IPS-20b (cell line): ENCODE data around the gene ARHGAP40.

ENCODE experiments used
- H3K27ac ChIP-seq: one replicate; pipeline ENCODE4 v1.5.1; 2013; ENCODE audit warnings: low read length
- H3K27me3 ChIP-seq: 2 replicates; pipeline ENCODE4 v1.6.1; 2013; ENCODE audit warnings: mild to moderate bottlenecking, low read length, inconsistent platforms; ENCODE audit not compliant: insufficient read depth
- H3K36me3 ChIP-seq: 2 replicates; pipeline ENCODE4 v1.6.1; 2013; ENCODE audit warnings: low read depth, mild to moderate bottlenecking, inconsistent platforms, low read length, moderate library complexity; ENCODE audit not compliant: insufficient read depth
- H3K4me1 ChIP-seq: 2 replicates; pipeline ENCODE4 v1.6.1; 2013; ENCODE audit warnings: mild to moderate bottlenecking, control low read depth, inconsistent platforms, low read length, moderate library complexity; ENCODE audit not compliant: insufficient read depth
- H3K4me3 ChIP-seq: 2 replicates; pipeline ENCODE4 v1.5.1; 2013; ENCODE audit warnings: mild to moderate bottlenecking, low read length, inconsistent platforms
- H3K9ac ChIP-seq: 2 replicates; pipeline ENCODE4 v1.6.1; 2013; ENCODE audit warnings: low read depth, mild to moderate bottlenecking, inconsistent platforms, low read length, moderate library complexity
- H3K9me3 ChIP-seq: 2 replicates; pipeline ENCODE4 v1.6.1; 2013; ENCODE audit warnings: mild to moderate bottlenecking, low read depth, low read length, inconsistent platforms; ENCODE audit not compliant: insufficient read depth

ARHGAP40 gene

GRCh38 chr20:38700141-38700540, 98.5 kb downstream of the ARHGAP40 start:
- H3K27me3 ChIP-seq = peaks cover 24% of the 10 kb centered on the region; the same call in 1 of the 2 replicates

More at GRCh38 chr20:38700141-38700540, 98.5 kb downstream of the ARHGAP40 start:
- H3K27ac ChIP-seq = no peak overlapping the region
- H3K4me3 ChIP-seq = no peak overlapping the region
- H3K9me3 ChIP-seq = no peaks in the 10 kb centered on the region
- H3K36me3 ChIP-seq = no peaks in the 10 kb centered on the region
- H3K9ac ChIP-seq = no peak overlapping the region
- peaks cover 6% of the 10 kb centered on the region; the same call in 1 of the 2 replicates for H3K4me1 ChIP-seq
